GM13977 (cell line): ENCODE data around the gene ATG4A.

Source experiments
- DNase-seq: peaks from one replicate; pipeline ENCODE4 v3.0.0; 2012; ENCODE audit warnings: low spot score
- in situ Hi-C: fragments of 300-500 bp; cut with MboI; formaldehyde crosslinking; loops from one replicate; pipeline ENCODE4 v1.12.0; 2022; ENCODE audit warnings: low sequenced_read_pairs, low pct_unique_long_range_greater_than_20kb, mixed read lengths, inconsistent platforms; ENCODE audit not compliant: unreplicated experiment
- TF ChIP-seq, protein P1 (sequence below): IDR thresholded peaks from 2 replicates; pipeline ENCODE4 v1.5.1; 2012; ENCODE audit warnings: mild to moderate bottlenecking, control low read depth; ENCODE audit not compliant: insufficient read depth; ENCODE audit errors: extremely low read depth, missing control alignments

Gene ATG4A

DNA sequence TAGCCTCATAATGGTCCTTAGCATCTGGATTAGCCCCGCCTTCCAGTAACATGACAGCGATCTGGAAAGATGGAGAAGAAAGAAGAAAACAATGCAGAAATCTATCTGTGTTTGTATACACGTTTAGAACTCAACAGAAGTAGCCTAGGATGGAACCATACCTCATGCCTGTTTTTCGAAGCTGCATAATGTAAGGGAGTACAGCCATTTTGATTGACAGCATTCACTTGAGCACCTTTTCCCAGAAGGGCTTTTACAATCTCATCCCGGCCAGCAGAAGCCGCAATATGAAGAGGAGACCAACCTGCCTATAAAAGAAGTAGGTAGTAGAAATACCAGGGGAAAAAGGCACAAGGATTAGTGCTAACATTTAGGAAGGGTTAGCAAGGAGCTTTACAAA, 3.8 kb upstream of the ATG4A start:
- TF ChIP-seq, protein P1, sequence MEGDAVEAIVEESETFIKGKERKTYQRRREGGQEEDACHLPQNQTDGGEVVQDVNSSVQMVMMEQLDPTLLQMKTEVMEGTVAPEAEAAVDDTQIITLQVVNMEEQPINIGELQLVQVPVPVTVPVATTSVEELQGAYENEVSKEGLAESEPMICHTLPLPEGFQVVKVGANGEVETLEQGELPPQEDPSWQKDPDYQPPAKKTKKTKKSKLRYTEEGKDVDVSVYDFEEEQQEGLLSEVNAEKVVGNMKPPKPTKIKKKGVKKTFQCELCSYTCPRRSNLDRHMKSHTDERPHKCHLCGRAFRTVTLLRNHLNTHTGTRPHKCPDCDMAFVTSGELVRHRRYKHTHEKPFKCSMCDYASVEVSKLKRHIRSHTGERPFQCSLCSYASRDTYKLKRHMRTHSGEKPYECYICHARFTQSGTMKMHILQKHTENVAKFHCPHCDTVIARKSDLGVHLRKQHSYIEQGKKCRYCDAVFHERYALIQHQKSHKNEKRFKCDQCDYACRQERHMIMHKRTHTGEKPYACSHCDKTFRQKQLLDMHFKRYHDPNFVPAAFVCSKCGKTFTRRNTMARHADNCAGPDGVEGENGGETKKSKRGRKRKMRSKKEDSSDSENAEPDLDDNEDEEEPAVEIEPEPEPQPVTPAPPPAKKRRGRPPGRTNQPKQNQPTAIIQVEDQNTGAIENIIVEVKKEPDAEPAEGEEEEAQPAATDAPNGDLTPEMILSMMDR: no peak
- DNase-seq: no peak
- in situ Hi-C loops: no loop called here

GRCh38 chrX:108088511-108088910, 3.1 kb upstream of the ATG4A start:
- TF ChIP-seq, protein P1: no peak
- in situ Hi-C loops: no loop called here
- no peak for DNase-seq

- TF ChIP-seq, protein P1: no peak
- in situ Hi-C loops: no loop called here
- DNase-seq: no peak
Measured at GRCh38 chrX:108090491-108091263, 901 bp upstream of the ATG4A start.

- DNase-seq: no peak
- TF ChIP-seq, protein P1: no peak
- in situ Hi-C loops: no loop called here
Measured at GRCh38 chrX:108091878-108092291, 307 bp downstream of the ATG4A start.

GRCh38 chrX:108097380-108097779, 5.8 kb downstream of the ATG4A start:
- TF ChIP-seq, protein P1: no peak

GRCh38 chrX:108105473-108105872, 13.9 kb downstream of the ATG4A start:
- in situ Hi-C loops: no loop called here
- TF ChIP-seq, protein P1: no peak
- DNase-seq: no peak

More at GRCh38 chrX:108097380-108097779, 5.8 kb downstream of the ATG4A start:
- DNase-seq: no peak
- in situ Hi-C loops: no loop called here
